RKO (cell line): Measurements from ENCODE around the gene CEBPE.
A peak's percentile ranks its signal among the peaks of the same experiment; 100 is the strongest.

Source experiments
- DNase-seq: peaks from one replicate; pipeline ENCODE4 v3.0.0-alpha.2; 2016; ENCODE audit warnings: low spot score

CEBPE gene

GRCh38 chr14:23102801-23103200 is 16.3 kb downstream of the CEBPE start:
- DNase-seq: no peak

- DNase-seq: no peak
These were observed 16.9 kb downstream of the CEBPE start for GRCh38 chr14:23101986-23102625.

GRCh38 chr14:23101213-23101970 is 17.7 kb downstream of the CEBPE start:
- no peak for DNase-seq

- DNase-seq: no peak
These were observed 19.7 kb downstream of the CEBPE start for GRCh38 chr14:23099212-23099861.

- no peak for DNase-seq
These were observed 21.3 kb downstream of the CEBPE start for GRCh38 chr14:23097786-23098185.

GRCh38 chr14:23095196-23096108 is 23.6 kb downstream of the CEBPE start, which contains the start of gene C14orf119:
Gene C14orf119, plus strand, starts transcription at chr14:23095505. Its CDS starts 2,154 bp downstream, at chr14:23097659.
- DNase-seq: peak; percentile 99

- DNase-seq: peak; percentile 88
These were observed 24.3 kb downstream of the CEBPE start, which contains the start of gene ACIN1 for GRCh38 chr14:23094666-23095195. Gene ACIN1, minus strand, starts transcription at chr14:23095136. Its CDS starts 24 bp downstream, at chr14:23095112.

- DNase-seq: no peak
These were observed 24.9 kb downstream of the CEBPE start for GRCh38 chr14:23093991-23094665.

- no peak for DNase-seq
These were observed 25.5 kb downstream of the CEBPE start for GRCh38 chr14:23093526-23093925.

- DNase-seq: no peak
These were observed 26.0 kb downstream of the CEBPE start for GRCh38 chr14:23093104-23093503.

- DNase-seq: no peak
These were observed 27.5 kb downstream of the CEBPE start for GRCh38 chr14:23091294-23092225.

- DNase-seq: no peak
These were observed 28.8 kb downstream of the CEBPE start for GRCh38 chr14:23090254-23090636.

GRCh38 chr14:23089498-23090253 is 29.4 kb downstream of the CEBPE start:
- no peak for DNase-seq

- DNase-seq: no peak
These were observed 32.5 kb downstream of the CEBPE start for GRCh38 chr14:23086565-23086964.

GRCh38 chr14:23085458-23085857 is 33.6 kb downstream of the CEBPE start:
- DNase-seq: no peak

- no peak for DNase-seq
These were observed 38.6 kb downstream of the CEBPE start for GRCh38 chr14:23080474-23080873.

- no peak for DNase-seq
These were observed 39.3 kb downstream of the CEBPE start for GRCh38 chr14:23079716-23080115.

- peak; percentile 89 for DNase-seq
These were observed 40.4 kb downstream of the CEBPE start for GRCh38 chr14:23078692-23079116.

GRCh38 chr14:23077962-23078361 is 41.1 kb downstream of the CEBPE start:
- no peak for DNase-seq
